ENCODE measurements around the gene POU2AF1. TPM values are rescaled to one million over a fixed set of nuclear protein-coding genes. Genes with fewer than 3 reads are reported as not detected.

The POU2AF1 gene
- total RNA-seq, 4 donors from 2014 or later = 0.17 TPM; not detected in 2

- H3K36me3 ChIP-seq = no peaks in the 10 kb centered on the region
- no peak for DNase-seq (ENCODE audit: extremely low spot score)
- no peak overlapping the region for H3K4me3 ChIP-seq
- no peaks in the 10 kb centered on the region for H3K4me1 ChIP-seq
- intact Hi-C loops (cut with DNase I) = no loop called here
- 96% methylated on average over 4 of the region's 4 CpGs for WGBS
- H3K27me3 ChIP-seq = no peaks in the 10 kb centered on the region
- TF ChIP-seq EP300 (IDR thresholded peaks at IDR 0.05) = no peak
- no peak for TF ChIP-seq CTCF (IDR thresholded peaks at IDR 0.05)
- no peak for TF ChIP-seq POLR2AphosphoS5 (IDR thresholded peaks at IDR 0.05)
- TF ChIP-seq POLR2A (IDR thresholded peaks at IDR 0.05; ENCODE audit: low read depth) = no peak
- no peak overlapping the region for H3K27ac ChIP-seq (replicated peaks in 1 of 4)
- H3K9me3 ChIP-seq = no peaks in the 10 kb centered on the region
Observed at GRCh38 chr11:111388420-111388819, 9.3 kb upstream of the POU2AF1 start.

- no peak overlapping the region for H3K4me3 ChIP-seq
- intact Hi-C loops (cut with DNase I) = no loop called here
- H3K27ac ChIP-seq (replicated peaks in 1 of 4) = no peak overlapping the region
- H3K27me3 ChIP-seq = no peaks in the 10 kb centered on the region
- no peak for DNase-seq (ENCODE audit: extremely low spot score)
- no peaks in the 10 kb centered on the region for H3K4me1 ChIP-seq
- H3K36me3 ChIP-seq = no peaks in the 10 kb centered on the region
- no peaks in the 10 kb centered on the region for H3K9me3 ChIP-seq
- TF ChIP-seq EP300 (IDR thresholded peaks at IDR 0.05) = no peak
- no peak for TF ChIP-seq CTCF (IDR thresholded peaks at IDR 0.05)
- no peak for TF ChIP-seq POLR2A (IDR thresholded peaks at IDR 0.05; ENCODE audit: low read depth)
- no peak for TF ChIP-seq POLR2AphosphoS5 (IDR thresholded peaks at IDR 0.05)
- WGBS = 61% methylated on average over 2 of the region's 2 CpGs
Observed at GRCh38 chr11:111387363-111387762, 8.3 kb upstream of the POU2AF1 start.

DNA sequence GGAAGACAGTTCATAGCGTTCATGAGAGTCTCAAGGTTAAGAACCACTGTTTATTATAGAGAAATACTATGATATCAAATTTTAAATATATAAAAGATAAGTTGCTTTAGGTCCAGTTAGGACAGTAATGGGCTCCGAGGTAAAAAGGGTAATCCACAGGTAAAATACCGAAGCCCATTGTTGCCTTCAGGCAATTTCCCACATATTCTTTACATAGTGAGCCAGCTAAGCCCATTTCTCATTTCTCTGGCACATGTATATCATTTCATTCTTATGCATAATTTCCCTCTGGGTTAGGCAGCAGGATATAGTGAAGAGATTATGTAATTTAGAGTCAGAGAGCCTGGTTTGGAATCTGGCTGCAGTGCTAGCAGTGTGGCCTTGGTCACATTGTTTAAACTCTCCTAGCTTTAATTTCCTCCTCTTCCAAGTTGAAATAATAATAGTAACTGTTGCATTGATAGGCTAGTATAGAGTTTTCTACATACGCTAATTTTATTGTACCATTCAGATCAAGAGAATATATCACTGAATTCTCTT, 7.6 kb upstream of the POU2AF1 start:
- intact Hi-C loops (cut with DNase I) = no loop called here
- Histone ChIP-seq H3K27me3 (no peaks in the 10 kb centered on the region), H3K4me3 (no peak overlapping the region), H3K27ac (replicated peaks in 1 of 4) (no peak overlapping the region), H3K9me3 (no peaks in the 10 kb centered on the region), H3K36me3 (no peaks in the 10 kb centered on the region), H3K4me1 (no peaks in the 10 kb centered on the region)
- 91% methylated on average over 4 of the region's 4 CpGs for WGBS
- no peak for DNase-seq (ENCODE audit: extremely low spot score)
- TF ChIP-seq CTCF (IDR thresholded peaks at IDR 0.05) (no peak), POLR2AphosphoS5 (IDR thresholded peaks at IDR 0.05) (no peak), POLR2A (IDR thresholded peaks at IDR 0.05; ENCODE audit: low read depth) (no peak), EP300 (IDR thresholded peaks at IDR 0.05) (no peak)

- no peak overlapping the region for H3K27ac ChIP-seq (replicated peaks in 1 of 4)
- peaks cover 0 to 1% (median 0%) of the 10 kb centered on the region in 4 donors for H3K27me3 ChIP-seq
- intact Hi-C loops (cut with DNase I) = no loop called here
- H3K4me1 ChIP-seq = peaks cover 0 to 3% (median under 1%) of the 10 kb centered on the region in 4 donors
- H3K9me3 ChIP-seq = no peaks in the 10 kb centered on the region
- 95% methylated on average over 1 of the region's 1 CpG for WGBS
- DNase-seq (ENCODE audit: extremely low spot score) = no peak
- no peaks in the 10 kb centered on the region for H3K36me3 ChIP-seq
- no peak overlapping the region for H3K4me3 ChIP-seq
- TF ChIP-seq POLR2A (IDR thresholded peaks at IDR 0.05; ENCODE audit: low read depth) (no peak), POLR2AphosphoS5 (IDR thresholded peaks at IDR 0.05) (no peak), CTCF (IDR thresholded peaks at IDR 0.05) (no peak), EP300 (IDR thresholded peaks at IDR 0.05) (no peak)
Observed at GRCh38 chr11:111384494-111384893, 5.4 kb upstream of the POU2AF1 start.

DNA sequence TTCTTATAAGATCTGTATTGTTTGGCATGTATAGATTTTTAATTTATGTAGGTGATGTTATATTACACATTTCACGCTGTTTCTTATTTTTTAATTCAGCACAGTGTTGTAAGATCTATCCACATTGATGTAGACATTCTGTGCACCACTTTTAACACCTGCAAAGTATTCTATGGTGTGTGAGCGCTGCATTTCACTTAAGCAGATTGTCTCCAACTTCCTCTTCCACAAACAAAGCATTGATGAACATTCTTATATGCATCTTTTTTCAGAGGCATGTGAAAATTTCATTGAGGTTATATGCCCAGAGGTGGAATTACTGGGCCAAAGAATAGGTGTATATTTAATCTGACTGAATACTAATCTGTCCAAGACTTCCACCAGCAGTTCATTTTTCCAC, 3.4 kb upstream of the POU2AF1 start:
- H3K4me3 ChIP-seq = no peak overlapping the region
- TF ChIP-seq POLR2A (IDR thresholded peaks at IDR 0.05; ENCODE audit: low read depth) (no peak), POLR2AphosphoS5 (IDR thresholded peaks at IDR 0.05) (no peak), CTCF (IDR thresholded peaks at IDR 0.05) (no peak), EP300 (IDR thresholded peaks at IDR 0.05) (no peak)
- peaks cover 6 to 15% (median 11%) of the 10 kb centered on the region in 4 donors for H3K4me1 ChIP-seq
- 92% methylated on average over 2 of the region's 2 CpGs for WGBS
- DNase-seq (ENCODE audit: extremely low spot score) = no peak
- no peak overlapping the region for H3K27ac ChIP-seq (replicated peaks in 1 of 4)
- H3K27me3 ChIP-seq = peaks cover 0 to 5% (median 0%) of the 10 kb centered on the region in 4 donors
- H3K36me3 ChIP-seq = no peaks in the 10 kb centered on the region
- intact Hi-C loops (cut with DNase I) = no loop called here
- no peaks in the 10 kb centered on the region for H3K9me3 ChIP-seq
